Myocyte (in vitro differentiated cells): ENCODE results near the gene FGF10. TPM values are rescaled to one million over a fixed set of nuclear protein-coding genes. Genes with fewer than 3 reads are reported as not detected.

Source experiments
- DNase-seq: peaks from one replicate; pipeline ENCODE4 v3.0.0-alpha.2; 2012; ENCODE audit warnings: low read depth
- polyA plus RNA-seq: library from polyadenylated mRNA; unstranded; fragments of >200 nt; gene quantifications from one replicate; pipeline ENCODE4 v1.2.1, GENCODE V29; 2012; ENCODE audit warnings: missing spikeins
- total RNA-seq: library from RNA; depleted of rRNA; stranded (reverse); fragments of >200 nt; gene quantifications from 2 replicates; pipeline ENCODE4 v1.2.3, GENCODE V29; 2014

The FGF10 gene
- total RNA-seq = 0.57 and 1.6 TPM in 2 replicates
- 4.1 TPM for polyA plus RNA-seq

GRCh38 chr5:44389090-44389822, at the start of gene FGF10:
FGF10 (minus strand) TSS chr5:44389420; CDS start chr5:44388682, 738 bp downstream.
- DNase-seq = peak; percentile 13

GRCh38 chr5:44426944-44427343, 37.7 kb upstream of the FGF10 start:
- DNase-seq = no peak

GRCh38 chr5:44412286-44412685, 23.1 kb upstream of the FGF10 start:
- DNase-seq = no peak

- DNase-seq = no peak
These were observed 12.9 kb upstream of the FGF10 start for GRCh38 chr5:44402084-44402483.

GRCh38 chr5:44401611-44402010, 12.4 kb upstream of the FGF10 start:
- DNase-seq = no peak

GRCh38 chr5:44398382-44398781, 9.2 kb upstream of the FGF10 start:
- no peak for DNase-seq

- DNase-seq = no peak
These were observed 7.1 kb upstream of the FGF10 start for GRCh38 chr5:44396312-44396711.

- no peak for DNase-seq
These were observed 1.1 kb upstream of the FGF10 start for GRCh38 chr5:44390351-44390750.

GRCh38 chr5:44389823-44390143, 563 bp upstream of the FGF10 start:
- no peak for DNase-seq

GRCh38 chr5:44388321-44389089, 715 bp downstream of the FGF10 start:
- DNase-seq = peak; percentile 25

GRCh38 chr5:44387921-44388320, 1.3 kb downstream of the FGF10 start:
- DNase-seq = no peak

- no peak for DNase-seq
These were observed 1.8 kb downstream of the FGF10 start for GRCh38 chr5:44387406-44387805.

- no peak for DNase-seq
These were observed 3.8 kb downstream of the FGF10 start for GRCh38 chr5:44385291-44385900.

GRCh38 chr5:44384816-44385215, 4.4 kb downstream of the FGF10 start:
- DNase-seq = peak; percentile 19

- DNase-seq = no peak
These were observed 6.3 kb downstream of the FGF10 start for GRCh38 chr5:44382894-44383293.

GRCh38 chr5:44377057-44377456, 12.2 kb downstream of the FGF10 start:
- no peak for DNase-seq

- DNase-seq = peak; percentile 30
These were observed 17.2 kb downstream of the FGF10 start for GRCh38 chr5:44372028-44372427.

GRCh38 chr5:44367203-44367602, 22.0 kb downstream of the FGF10 start:
- DNase-seq = no peak

GRCh38 chr5:44365345-44365744, 23.9 kb downstream of the FGF10 start:
- DNase-seq = peak; percentile 63

GRCh38 chr5:44364097-44364496, 25.1 kb downstream of the FGF10 start:
- DNase-seq = no peak

- no peak for DNase-seq
These were observed 27.7 kb downstream of the FGF10 start for GRCh38 chr5:44361342-44362001.

- no peak for DNase-seq
These were observed 28.3 kb downstream of the FGF10 start for GRCh38 chr5:44360919-44361318.
